Cardiac muscle cell (in vitro differentiated cells and primary cell): ENCODE data around the gene BHLHE23. TPM values are rescaled to one million over a fixed set of nuclear protein-coding genes. Genes with fewer than 3 reads are reported as not detected.

ENCODE experiments used
- DNase-seq, 2 donors: peaks; one replicate each; pipeline versions ENCODE4 v3.0.0 to v3.0.0-alpha.2; 2010 to 2017; ENCODE audit warnings: low read depth in 1 of 2, low spot score in 1 of 2
- H3K27ac ChIP-seq: fragments of 200-600 bp; sonication (generic); 2 replicates; pipeline ENCODE4 v1.5.1; 2016
- H3K27me3 ChIP-seq: fragments of 200-600 bp; sonication (generic); 2 replicates; pipeline ENCODE4 v1.6.0; 2016; ENCODE audit warnings: control low read depth
- H3K36me3 ChIP-seq: fragments of 200-600 bp; sonication (generic); 2 replicates; pipeline ENCODE4 v1.5.1; 2016; ENCODE audit warnings: control low read depth
- H3K4me1 ChIP-seq: fragments of 200-600 bp; sonication (generic); 2 replicates; pipeline ENCODE4 v1.8.1; 2017; ENCODE audit warnings: low read depth, mild to moderate bottlenecking, mixed run types
- H3K4me3 ChIP-seq: fragments of 200-600 bp; sonication (generic); 2 replicates; pipeline ENCODE4 v1.5.1; 2016; ENCODE audit warnings: mild to moderate bottlenecking
- H3K9me3 ChIP-seq: fragments of 200-600 bp; sonication (generic); 2 replicates; pipeline ENCODE4 v1.5.1; 2017; ENCODE audit warnings: low read depth, mild to moderate bottlenecking, control low read depth
- polyA plus RNA-seq: library from polyadenylated mRNA; unstranded; fragments of >200 nt; fragmentation: Nextera tagmentation; extraction: Ambion mirVana; gene quantifications from 2 replicates; pipeline ENCODE4 v1.2.1, GENCODE V29; 2016
- total RNA-seq: library from RNA; depleted of rRNA; stranded (reverse); fragments of >200 nt; gene quantifications from 2 replicates; pipeline ENCODE4 v1.2.3, GENCODE V29; 2016
- TF ChIP-seq, protein P1 (sequence below): IDR thresholded peaks from 2 replicates; pipeline ENCODE4 v1.5.1; 2012; ENCODE audit warnings: low read depth, mild to moderate bottlenecking, low read length

The BHLHE23 gene
- total and polyA plus RNA-seq, 2 experiments from 2014 or later: not detected

DNA sequence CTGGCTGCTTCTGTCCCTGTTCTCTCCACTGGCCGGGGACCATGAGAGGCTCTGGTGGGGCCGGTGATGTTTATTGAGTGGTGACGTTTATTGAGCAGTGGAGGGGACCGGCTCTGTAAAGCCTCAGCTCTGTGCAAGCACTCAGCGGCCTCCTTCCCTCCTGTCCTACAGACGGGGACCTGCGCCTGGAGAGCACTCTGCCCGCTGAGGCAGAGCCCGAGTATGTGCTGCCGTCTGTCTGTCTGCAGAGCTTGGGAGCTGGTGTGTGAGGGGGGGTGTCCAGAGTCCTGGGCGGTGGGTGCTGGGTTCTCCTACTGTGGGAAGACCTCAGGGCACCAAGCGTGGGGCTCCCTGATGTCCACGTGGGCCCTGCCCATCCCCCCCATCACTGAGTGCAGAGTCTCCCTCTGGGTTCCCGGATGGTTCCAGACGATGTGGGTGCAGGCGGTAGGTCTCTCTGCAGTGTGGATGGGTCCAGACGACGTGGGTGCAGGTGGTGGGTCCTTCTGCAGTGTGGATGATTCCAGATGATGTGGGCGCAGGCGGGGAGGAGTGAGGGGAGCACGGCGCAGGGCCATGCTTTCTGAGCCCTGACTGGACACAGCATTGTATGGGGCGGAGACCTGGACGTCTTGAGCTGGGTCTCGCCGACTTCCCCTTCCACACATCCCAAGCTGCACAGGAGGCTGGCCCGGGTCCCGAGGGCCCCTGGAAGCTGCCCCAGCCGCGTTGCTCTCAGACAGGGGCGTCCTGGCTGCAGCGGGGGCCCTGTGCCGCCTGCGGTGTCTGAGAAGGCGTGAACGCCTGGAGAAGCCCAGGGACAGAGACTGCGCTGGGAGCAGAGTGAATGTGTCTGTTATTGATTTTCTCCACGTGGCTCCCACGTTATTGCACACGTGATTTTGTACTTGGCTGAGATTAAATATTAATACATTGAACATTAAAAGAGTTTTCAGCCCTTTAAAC lies 14.9 kb upstream of the BHLHE23 start:
- Histone ChIP-seq H3K9me3 (no peaks in the 10 kb centered on the region), H3K27me3 (peaks cover 8% of the 10 kb centered on the region)

DNA sequence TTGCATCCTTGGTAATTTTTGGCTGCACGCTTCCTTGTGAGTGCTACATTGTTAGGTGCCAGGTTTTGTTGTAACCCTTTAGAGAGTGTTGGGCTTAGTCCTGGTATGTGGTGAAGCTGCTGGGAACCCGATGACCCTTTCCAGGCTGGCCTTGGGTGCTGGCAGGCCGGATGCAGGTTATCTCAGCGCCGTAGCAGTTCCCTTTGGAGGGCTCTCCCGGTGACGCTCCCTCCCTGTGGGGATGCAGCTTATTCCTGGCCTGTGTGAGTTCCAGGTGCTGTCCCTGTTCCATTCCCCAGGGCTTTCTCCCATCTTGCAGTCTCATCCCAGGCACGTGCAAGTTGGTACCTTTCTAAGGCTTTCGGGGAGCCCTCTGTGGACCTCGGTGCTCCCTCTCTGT lies 13.9 kb upstream of the BHLHE23 start:
- H3K27me3 ChIP-seq: peaks cover 3% of the 10 kb centered on the region
- H3K9me3 ChIP-seq: no peaks in the 10 kb centered on the region
- H3K27ac ChIP-seq: no peak overlapping the region
- DNase-seq: no peak
- H3K4me1 ChIP-seq: no peaks in the 10 kb centered on the region
- no peaks in the 10 kb centered on the region for H3K36me3 ChIP-seq
- TF ChIP-seq, protein P1, sequence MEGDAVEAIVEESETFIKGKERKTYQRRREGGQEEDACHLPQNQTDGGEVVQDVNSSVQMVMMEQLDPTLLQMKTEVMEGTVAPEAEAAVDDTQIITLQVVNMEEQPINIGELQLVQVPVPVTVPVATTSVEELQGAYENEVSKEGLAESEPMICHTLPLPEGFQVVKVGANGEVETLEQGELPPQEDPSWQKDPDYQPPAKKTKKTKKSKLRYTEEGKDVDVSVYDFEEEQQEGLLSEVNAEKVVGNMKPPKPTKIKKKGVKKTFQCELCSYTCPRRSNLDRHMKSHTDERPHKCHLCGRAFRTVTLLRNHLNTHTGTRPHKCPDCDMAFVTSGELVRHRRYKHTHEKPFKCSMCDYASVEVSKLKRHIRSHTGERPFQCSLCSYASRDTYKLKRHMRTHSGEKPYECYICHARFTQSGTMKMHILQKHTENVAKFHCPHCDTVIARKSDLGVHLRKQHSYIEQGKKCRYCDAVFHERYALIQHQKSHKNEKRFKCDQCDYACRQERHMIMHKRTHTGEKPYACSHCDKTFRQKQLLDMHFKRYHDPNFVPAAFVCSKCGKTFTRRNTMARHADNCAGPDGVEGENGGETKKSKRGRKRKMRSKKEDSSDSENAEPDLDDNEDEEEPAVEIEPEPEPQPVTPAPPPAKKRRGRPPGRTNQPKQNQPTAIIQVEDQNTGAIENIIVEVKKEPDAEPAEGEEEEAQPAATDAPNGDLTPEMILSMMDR: no peak
- no peak overlapping the region for H3K4me3 ChIP-seq

More for the DNA sequence above, 14.9 kb upstream of the BHLHE23 start:
- Histone ChIP-seq H3K27ac (no peak overlapping the region), H3K4me3 (no peak overlapping the region), H3K36me3 (no peaks in the 10 kb centered on the region), H3K4me1 (no peaks in the 10 kb centered on the region)
- no peak for DNase-seq
- TF ChIP-seq, protein P1: no peak

DNA sequence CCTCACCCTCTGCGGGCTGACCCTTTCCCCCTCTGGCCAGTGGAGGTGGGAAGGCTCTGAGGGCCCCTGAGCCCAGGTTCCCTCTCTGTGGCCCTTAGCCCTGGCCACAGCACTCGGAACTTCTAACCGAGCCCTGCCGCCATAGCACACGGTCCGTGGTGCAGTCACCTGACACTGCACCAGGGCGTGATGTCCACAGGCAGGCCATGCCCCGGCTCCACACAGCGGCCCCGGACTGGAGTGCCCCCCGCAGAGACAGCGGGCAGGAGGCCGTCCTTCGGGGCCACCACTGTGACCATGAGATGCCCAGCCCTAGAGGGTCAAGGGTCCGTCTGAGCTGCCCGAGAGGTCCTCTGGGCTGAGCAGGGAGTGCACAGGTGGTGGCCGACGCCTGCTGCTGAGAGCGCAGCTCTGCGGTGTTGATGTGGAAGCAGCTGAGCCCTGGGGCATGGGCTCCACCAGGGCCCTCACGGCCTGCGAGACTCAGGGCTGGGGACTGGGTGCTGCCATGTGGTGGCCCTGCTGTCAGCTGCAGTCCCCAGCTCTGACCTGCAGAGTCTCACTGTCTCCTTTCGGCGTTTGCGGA lies 11.2 kb upstream of the BHLHE23 start:
- Histone ChIP-seq H3K27ac (no peak overlapping the region), H3K27me3 (peaks cover 11% of the 10 kb centered on the region), H3K4me3 (no peak overlapping the region), H3K36me3 (no peaks in the 10 kb centered on the region), H3K9me3 (no peaks in the 10 kb centered on the region), H3K4me1 (no peaks in the 10 kb centered on the region)
- no peak for DNase-seq
- TF ChIP-seq, protein P1: no peak

DNA sequence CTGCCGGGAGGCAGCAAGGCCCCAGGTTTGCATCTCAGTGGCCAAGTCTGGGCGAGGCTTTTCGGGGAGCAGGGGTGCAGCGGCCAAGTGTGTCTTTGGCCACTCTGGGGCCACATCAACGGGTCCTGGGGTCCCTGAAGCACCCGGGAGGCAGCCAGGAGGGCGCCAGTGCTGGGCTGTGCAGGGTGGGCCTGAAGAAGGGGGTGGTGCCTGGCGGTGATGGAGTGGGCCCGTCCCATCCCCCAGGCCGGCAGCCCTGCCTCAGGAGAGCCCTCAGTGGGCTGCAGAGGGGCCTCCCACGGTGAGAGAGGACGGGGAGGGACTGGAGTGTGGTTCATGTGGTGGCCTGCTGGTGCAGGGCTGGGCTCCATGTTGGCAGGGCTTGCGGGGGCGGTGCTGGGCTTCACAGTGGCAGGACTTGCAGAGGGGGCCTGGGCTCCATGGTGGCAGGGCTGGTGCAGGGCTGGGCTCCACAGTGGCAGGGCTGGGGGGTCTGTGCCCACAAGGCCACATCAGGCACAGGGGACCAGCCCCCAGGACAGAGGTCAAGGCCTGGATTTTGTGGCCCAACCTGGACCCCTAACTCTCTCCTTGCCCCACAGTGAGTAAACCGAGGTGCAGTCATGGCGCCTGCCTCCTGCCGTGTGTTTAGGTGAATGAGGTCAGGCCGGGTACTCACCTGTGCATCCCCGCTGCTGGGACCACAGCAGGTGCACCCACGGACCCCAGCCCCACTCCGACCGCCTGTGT lies 10.5 kb upstream of the BHLHE23 start:
- H3K36me3 ChIP-seq: no peaks in the 10 kb centered on the region
- H3K4me1 ChIP-seq: no peaks in the 10 kb centered on the region
- TF ChIP-seq, protein P1: no peak
- H3K27ac ChIP-seq: no peak overlapping the region
- no peak for DNase-seq
- H3K27me3 ChIP-seq: peaks cover 11% of the 10 kb centered on the region
- no peaks in the 10 kb centered on the region for H3K9me3 ChIP-seq
- no peak overlapping the region for H3K4me3 ChIP-seq

DNA sequence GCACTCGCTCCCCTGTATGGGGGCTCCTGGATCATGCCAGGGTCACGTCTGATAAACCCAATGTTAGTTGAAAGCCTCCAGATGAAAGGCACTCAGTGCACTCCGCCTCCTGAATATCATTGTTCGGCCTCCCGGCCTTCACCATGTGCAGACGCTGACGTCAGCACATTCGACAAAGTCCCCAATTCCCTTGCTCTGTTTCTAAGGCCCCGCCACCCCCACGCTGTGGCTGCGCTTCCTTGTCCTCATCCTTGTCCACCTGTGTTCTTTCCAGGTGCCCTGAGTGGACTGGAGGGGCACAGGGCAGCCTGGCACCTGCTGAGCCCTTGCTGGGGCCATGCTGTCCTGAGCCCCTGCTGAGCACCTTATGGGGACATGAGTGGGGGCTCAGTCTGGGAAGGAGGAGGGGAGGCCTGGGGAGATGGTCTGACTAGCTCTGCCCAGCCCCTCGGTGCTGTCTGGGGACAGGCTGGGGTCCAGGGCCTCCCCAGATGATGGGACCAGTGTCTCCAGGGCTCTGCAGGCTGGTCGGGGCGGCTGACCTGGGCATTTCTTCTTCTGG lies 9.8 kb upstream of the BHLHE23 start:
- TF ChIP-seq, protein P1: no peak
- Histone ChIP-seq H3K4me3 (no peak overlapping the region), H3K27me3 (peaks cover 16% of the 10 kb centered on the region), H3K9me3 (no peaks in the 10 kb centered on the region), H3K27ac (no peak overlapping the region), H3K4me1 (no peaks in the 10 kb centered on the region), H3K36me3 (no peaks in the 10 kb centered on the region)
- no peak for DNase-seq
